C4-2B (cell line): ENCODE measurements around the gene MOB3C.

ENCODE experiments used
- CTCF ChIP-seq: fragments of 450-650 bp; conservative IDR thresholded peaks from 2 replicates; pipeline ENCODE4 v1.5.1; 2017; ENCODE audit warnings: mild to moderate bottlenecking
- ZFX ChIP-seq: fragments of 450-650 bp; IDR thresholded peaks from 2 replicates; pipeline ENCODE4 v1.6.1; 2017

- no peak for TF ChIP-seq CTCF
- TF ChIP-seq ZFX, result no peak
These were observed 42.8 kb upstream of the MOB3C start for GRCh38 chr1:46659307-46659870.
